Measurements from ENCODE around the gene GGCX.

Gene GGCX

DNA sequence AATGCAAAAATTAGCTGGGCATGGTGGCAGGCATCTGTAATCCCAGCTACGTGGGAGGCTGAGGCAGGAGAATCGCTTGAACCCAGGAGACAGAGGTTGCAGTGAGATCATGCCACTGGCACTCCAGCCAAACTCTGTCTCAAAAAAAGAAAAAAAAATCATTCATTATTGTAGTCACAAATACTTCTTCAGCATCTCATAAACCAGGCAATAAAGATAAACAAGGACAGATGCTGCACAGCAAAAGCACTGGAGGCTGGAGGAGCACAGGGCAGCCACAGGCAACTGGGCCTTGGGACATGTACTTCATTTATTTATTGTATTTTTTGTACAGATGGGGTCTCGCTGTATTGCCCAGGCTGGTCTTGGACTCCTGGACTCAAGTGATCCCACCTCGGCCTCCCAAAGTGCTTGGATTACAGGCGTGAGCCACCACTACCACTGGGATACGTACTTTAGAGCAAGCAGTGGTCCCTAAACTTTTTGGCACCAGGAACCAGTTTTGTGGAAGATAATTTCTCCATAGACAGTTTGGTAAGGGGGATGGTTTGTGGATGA, 39.1 kb downstream of the GGCX start:
- TF ChIP-seq CTCF (IDR thresholded peaks at IDR 0.05; ENCODE audit: control extremely low read depth, extremely low read depth, low read depth, missing control alignments), result no peak
- CTCF ChIA-PET, result interaction anchor here (1.1 to 1.4 kb wide), 3 partner anchors 11 to 75 kb away, joined by 3 to 4 read pairs (median 3); no protein-coding TSS in a partner anchor
- no peak for DNase-seq (ENCODE audit: extremely low spot score)
- POLR2A ChIA-PET, result no interaction called here

GRCh38 chr2:85516653-85517389, 44.5 kb downstream of the GGCX start:
- POLR2A ChIA-PET, result no interaction called here
- no peak for DNase-seq (ENCODE audit: extremely low spot score)

DNA sequence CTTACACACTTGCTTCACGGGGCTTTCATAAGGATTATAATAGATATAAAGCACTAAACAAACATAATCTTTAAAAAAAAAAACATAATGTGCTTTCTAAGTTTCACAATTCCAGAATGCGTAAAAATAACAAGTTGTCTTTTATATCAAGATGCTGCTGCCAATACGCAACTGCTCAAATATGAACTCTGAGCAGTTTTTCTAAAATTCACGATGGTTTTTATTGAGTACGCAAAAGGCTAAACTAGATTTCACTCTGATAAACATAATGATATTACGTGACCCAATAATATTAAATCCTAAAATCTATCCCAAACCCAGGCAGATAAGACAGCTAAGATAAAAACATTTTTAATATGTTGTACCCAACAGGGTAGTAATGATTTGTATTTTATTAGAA, 47.0 kb downstream of the GGCX start:
- CTCF ChIA-PET, result no interaction called here
- no peak for TF ChIP-seq CTCF (IDR thresholded peaks at IDR 0.05; ENCODE audit: control extremely low read depth, extremely low read depth, low read depth, missing control alignments)

More at GRCh38 chr2:85516653-85517389, 44.5 kb downstream of the GGCX start:
- no peak for TF ChIP-seq CTCF (IDR thresholded peaks at IDR 0.05; ENCODE audit: control extremely low read depth, extremely low read depth, low read depth, missing control alignments)
- CTCF ChIA-PET, result interaction anchor here (1.2 kb wide), 1 partner anchor 75 kb away, joined by 3 read pairs; no protein-coding TSS in a partner anchor

GRCh38 chr2:85511008-85511811, 50.1 kb downstream of the GGCX start:
- ChIA-PET CTCF (interaction anchor here (1.1 to 1.2 kb wide), 2 partner anchors 12 to 24 kb away, joined by 3 read pairs; no protein-coding TSS in a partner anchor), POLR2A (no interaction called here)
- TF ChIP-seq CTCF (IDR thresholded peaks at IDR 0.05; ENCODE audit: control extremely low read depth, extremely low read depth, low read depth, missing control alignments), result no peak
- no peak for DNase-seq (ENCODE audit: extremely low spot score)

More for the DNA sequence above, 47.0 kb downstream of the GGCX start:
- POLR2A ChIA-PET, result no interaction called here
- no peak for DNase-seq (ENCODE audit: extremely low spot score)

DNA sequence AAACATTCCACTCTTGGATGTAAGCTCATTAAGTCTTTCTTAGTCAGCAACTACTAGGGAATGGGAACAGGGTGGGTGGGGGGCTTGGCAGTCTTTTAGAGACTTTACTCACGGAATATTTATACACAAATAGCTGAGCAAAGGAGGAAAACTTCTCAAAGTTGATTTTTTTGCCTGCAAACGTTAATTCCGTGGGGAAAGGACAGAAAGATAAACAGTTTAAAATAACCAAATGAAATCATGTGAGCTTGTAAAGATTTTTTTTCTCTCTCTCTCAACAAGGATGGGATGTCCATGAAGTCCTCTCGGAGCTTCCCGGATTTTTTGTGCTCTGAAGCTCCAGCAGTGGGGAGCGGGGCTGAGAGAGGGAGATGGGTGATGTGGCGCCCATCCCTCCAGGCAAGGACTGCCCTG, 54.5 kb downstream of the GGCX start:
- no peak for DNase-seq (ENCODE audit: extremely low spot score)
- POLR2A ChIA-PET, result interaction anchor here (0.6 kb wide), 1 partner anchor 13 kb away, joined by 4 read pairs; no protein-coding TSS in a partner anchor
- no peak for TF ChIP-seq CTCF (IDR thresholded peaks at IDR 0.05; ENCODE audit: control extremely low read depth, extremely low read depth, low read depth, missing control alignments)
- CTCF ChIA-PET, result interaction anchor here (0.9 to 1.0 kb wide), 2 partner anchors 16 to 19 kb away, joined by 3 to 4 read pairs; no protein-coding TSS in a partner anchor

Measured in GM10248 (cell line).